Stomach (tissue), 9 donors: ENCODE results near the gene MLLT10. TPM values are rescaled to one million over a fixed set of nuclear protein-coding genes. Genes with fewer than 3 reads are reported as not detected.
"Not testable (repeated sequence)": the region's sequence is repeated elsewhere in the genome, so short reads cannot be mapped to it uniquely, and the experiment has no call there.

Source experiments
- DNase-seq, 2 donors: peaks; one replicate each; pipeline versions ENCODE4 v3.0.0 to v3.0.0-alpha.2; 2013 to 2019
- H3K27ac ChIP-seq, 5 donors: fragments of 200-600 bp in 4 of 5; sonication (generic) in 4 of 5; one replicate each; pipeline ENCODE4 v1.5.1; 2013 to 2019; ENCODE audit warnings: mild to moderate bottlenecking in 1 of 5, moderate library complexity in 1 of 5
- H3K27me3 ChIP-seq, 3 donors: fragments of 200-600 bp; sonication (generic); one replicate each; pipeline ENCODE4 v1.5.1; 2017 to 2019; ENCODE audit warnings: mixed run types in 1 of 3
- H3K36me3 ChIP-seq, 4 donors: fragments of 200-600 bp; sonication (generic); 1 replicate in 3 of 4; 2 replicates in 1 of 4; pipeline ENCODE4 v1.5.1; 2016 to 2019
- H3K4me1 ChIP-seq, 4 donors: fragments of 200-600 bp; sonication (generic); one replicate each; pipeline ENCODE4 v1.5.1; 2016 to 2019
- H3K4me3 ChIP-seq, 4 donors: fragments of 200-600 bp; sonication (generic) in 3 of 4; one replicate each; pipeline ENCODE4 v1.5.1; 2016 to 2019; ENCODE audit warnings: mild to moderate bottlenecking in 1 of 4
- H3K9me3 ChIP-seq, 4 donors: fragments of 200-600 bp; sonication (generic); one replicate each; pipeline ENCODE4 v1.5.1; 2016 to 2019
- EP300 ChIP-seq: sonication (generic); formaldehyde crosslinking; IDR thresholded peaks from one replicate; pipeline ENCODE4 v1.6.1; 2017; ENCODE audit warnings: antibody characterized with exemption
- POLR2A ChIP-seq, 4 donors: fragments of 450-650 bp; IDR thresholded peaks; one replicate each; pipeline ENCODE4 v1.6.1; 2016; ENCODE audit warnings: antibody characterized with exemption in 4 of 4, control low read depth in 2 of 4, mild to moderate bottlenecking in 1 of 4, moderate library complexity in 1 of 4
- POLR2AphosphoS5 ChIP-seq, 3 donors: sonication (generic); formaldehyde crosslinking; IDR thresholded peaks; one replicate each; pipeline ENCODE4 v1.6.1; 2016; ENCODE audit warnings: antibody characterized with exemption in 3 of 3
- WGBS, 5 donors: extraction: QIAGEN DNeasy Blood & Tissue Kit in 3 of 5; methylation state at CpG; one replicate each; pipeline versions ENCODE4 v1.1.5 to v1.1.7; 2013 to 2018; 5-methylcytosine and 5-hydroxymethylcytosine counted together
- intact Hi-C: fragments of 100-400 bp; cut with DNase I; formaldehyde crosslinking; loops from one replicate; pipeline ENCODE4 v1.15.1; 2023; ENCODE audit warnings: low total_unique reads
- polyA plus RNA-seq, 3 donors: library from polyadenylated mRNA; stranded (reverse); fragments of 200-250 nt; gene quantifications; one replicate each; pipeline ENCODE4 v1.2.3, GENCODE V29; 2013
- total RNA-seq, 5 donors: library from RNA; depleted of rRNA; stranded (reverse); fragments of >200 nt; gene quantifications; one replicate each; pipeline versions ENCODE4 v1.1.0 to v1.2.3, GENCODE V29; 2014 to 2016
- TF ChIP-seq, protein P1 (sequence below), 7 experiments: fragments of 450-650 bp in 4 of 7; fragments of 200-600 bp in 3 of 7; sonication (generic) in 3 of 7; IDR thresholded peaks; one replicate each; pipeline ENCODE4 v1.5.1; 2016 to 2019; ENCODE audit warnings: antibody characterized with exemption in 7 of 7, control low read depth in 2 of 7, mild to moderate bottlenecking in 1 of 7
- donor health status: healthy with polysubstance abuse.
- donor health status: Bipolar disorder and iron deficiency.
- donor health status: healthy.

Gene MLLT10
- total and polyA plus RNA-seq, 8 donors: 12.8 to 76.9 (median 23.8) TPM

DNA sequence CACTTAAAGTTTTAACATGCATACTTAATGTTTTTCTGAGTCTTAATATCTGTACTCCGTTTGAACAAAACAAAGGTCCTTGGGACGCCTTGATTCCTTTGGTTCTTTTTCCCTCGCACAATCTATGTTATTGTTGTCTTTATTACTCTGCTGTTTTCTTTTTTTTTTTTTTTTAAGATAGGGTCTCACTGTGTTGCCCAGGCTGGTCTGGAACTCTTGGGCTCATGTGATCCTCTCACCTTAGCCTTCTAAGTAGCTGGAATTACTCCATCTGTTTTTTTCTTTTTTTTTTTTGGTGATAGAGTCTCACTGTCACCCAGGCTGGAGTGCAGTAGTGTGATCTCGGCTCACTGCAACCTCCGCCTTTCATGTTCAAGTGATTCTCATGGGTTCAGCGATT lies 13.2 kb downstream of the MLLT10 start:
- TF ChIP-seq, protein P1, sequence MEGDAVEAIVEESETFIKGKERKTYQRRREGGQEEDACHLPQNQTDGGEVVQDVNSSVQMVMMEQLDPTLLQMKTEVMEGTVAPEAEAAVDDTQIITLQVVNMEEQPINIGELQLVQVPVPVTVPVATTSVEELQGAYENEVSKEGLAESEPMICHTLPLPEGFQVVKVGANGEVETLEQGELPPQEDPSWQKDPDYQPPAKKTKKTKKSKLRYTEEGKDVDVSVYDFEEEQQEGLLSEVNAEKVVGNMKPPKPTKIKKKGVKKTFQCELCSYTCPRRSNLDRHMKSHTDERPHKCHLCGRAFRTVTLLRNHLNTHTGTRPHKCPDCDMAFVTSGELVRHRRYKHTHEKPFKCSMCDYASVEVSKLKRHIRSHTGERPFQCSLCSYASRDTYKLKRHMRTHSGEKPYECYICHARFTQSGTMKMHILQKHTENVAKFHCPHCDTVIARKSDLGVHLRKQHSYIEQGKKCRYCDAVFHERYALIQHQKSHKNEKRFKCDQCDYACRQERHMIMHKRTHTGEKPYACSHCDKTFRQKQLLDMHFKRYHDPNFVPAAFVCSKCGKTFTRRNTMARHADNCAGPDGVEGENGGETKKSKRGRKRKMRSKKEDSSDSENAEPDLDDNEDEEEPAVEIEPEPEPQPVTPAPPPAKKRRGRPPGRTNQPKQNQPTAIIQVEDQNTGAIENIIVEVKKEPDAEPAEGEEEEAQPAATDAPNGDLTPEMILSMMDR (IDR thresholded peaks at IDR 0.05): no peak
- TF ChIP-seq POLR2AphosphoS5 (IDR thresholded peaks at IDR 0.05) (no peak), EP300 (no peak), POLR2A (IDR thresholded peaks at IDR 0.05) (no peak)
- no peak overlapping the region for H3K4me3 ChIP-seq
- H3K9me3 ChIP-seq: no peaks in the 10 kb centered on the region
- WGBS, 5 donors: 94 to 96% (median 95%) methylated on average over 6 of the region's 6 CpGs
- DNase-seq: no peak
- peaks cover 0 to 22% (median 6%) of the 10 kb centered on the region in 4 donors for H3K4me1 ChIP-seq
- H3K36me3 ChIP-seq: peaks cover 31 to 87% (median 80%) of the 10 kb centered on the region in 4 donors
- no peak overlapping the region for H3K27ac ChIP-seq
- no peaks in the 10 kb centered on the region for H3K27me3 ChIP-seq
- intact Hi-C loops: no loop called here

DNA sequence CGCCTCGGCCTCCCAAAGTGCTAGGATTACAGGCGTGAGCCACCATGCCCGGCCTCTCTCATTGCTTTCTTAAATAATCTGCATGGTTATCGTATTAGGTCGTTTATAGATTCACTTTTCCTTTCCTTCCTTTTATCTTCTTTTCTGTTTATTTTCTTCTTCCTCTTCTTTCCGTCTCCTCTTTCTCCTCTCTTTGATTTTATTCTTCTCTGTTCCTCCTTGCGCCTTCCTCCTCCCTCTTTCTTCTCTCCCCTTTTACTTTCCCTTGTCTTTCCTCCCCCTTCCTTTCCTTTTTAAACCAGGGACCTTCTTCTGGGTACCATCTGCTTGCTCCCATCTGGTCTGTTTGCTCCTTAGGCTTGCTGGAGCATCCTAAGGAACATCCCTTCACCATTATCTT lies 18.6 kb downstream of the MLLT10 start:
- intact Hi-C loops: no loop called here
- Histone ChIP-seq H3K27ac (no peak overlapping the region), H3K27me3 (no peaks in the 10 kb centered on the region), H3K9me3 (no peaks in the 10 kb centered on the region), H3K4me1 (peaks cover 0 to 25% (median 10%) of the 10 kb centered on the region in 4 donors), H3K4me3 (no peak overlapping the region), H3K36me3 (peaks cover 15 to 83% (median 76%) of the 10 kb centered on the region in 4 donors)
- no peak for DNase-seq
- WGBS, 5 donors: 88 to 96% (median 90%) methylated on average over 8 of the region's 8 CpGs
- TF ChIP-seq EP300 (no peak), POLR2AphosphoS5 (IDR thresholded peaks at IDR 0.05) (no peak), POLR2A (IDR thresholded peaks at IDR 0.05) (no peak)
- TF ChIP-seq, protein P1 (IDR thresholded peaks at IDR 0.05): no peak

DNA sequence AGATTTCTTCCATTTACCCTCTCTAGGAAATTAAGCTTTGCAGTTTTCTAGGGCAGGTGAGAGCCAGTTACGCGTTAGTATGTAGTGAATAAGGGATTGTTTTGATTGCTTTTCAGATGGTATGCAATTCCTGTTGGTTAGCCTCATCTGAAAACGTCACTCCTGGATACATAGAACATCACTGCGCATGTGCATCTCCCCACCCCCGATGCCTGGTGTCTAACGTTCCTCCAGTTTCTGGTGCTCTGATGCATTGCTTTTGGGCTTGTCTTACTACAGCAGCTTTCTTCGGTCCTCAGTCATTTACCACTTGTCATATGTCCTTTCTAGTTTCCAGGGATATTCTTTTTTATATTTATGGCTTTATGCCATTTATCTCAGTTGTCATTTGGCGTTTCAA lies 22.5 kb downstream of the MLLT10 start:
- H3K36me3 ChIP-seq: peaks cover 30 to 89% (median 82%) of the 10 kb centered on the region in 4 donors
- H3K9me3 ChIP-seq: no peaks in the 10 kb centered on the region
- H3K4me1 ChIP-seq: peaks cover 0 to 15% (median 7%) of the 10 kb centered on the region in 4 donors
- no peaks in the 10 kb centered on the region for H3K27me3 ChIP-seq
- intact Hi-C loops: no loop called here
- no peak for DNase-seq
- WGBS, 5 donors: 87 to 88% (median 88%) methylated on average over 8 of the region's 8 CpGs
- no peak overlapping the region for H3K27ac ChIP-seq
- no peak overlapping the region for H3K4me3 ChIP-seq
- TF ChIP-seq POLR2AphosphoS5 (IDR thresholded peaks at IDR 0.05) (no peak), EP300 (no peak), POLR2A (IDR thresholded peaks at IDR 0.05) (no peak)
- TF ChIP-seq, protein P1 (IDR thresholded peaks at IDR 0.05): no peak

DNA sequence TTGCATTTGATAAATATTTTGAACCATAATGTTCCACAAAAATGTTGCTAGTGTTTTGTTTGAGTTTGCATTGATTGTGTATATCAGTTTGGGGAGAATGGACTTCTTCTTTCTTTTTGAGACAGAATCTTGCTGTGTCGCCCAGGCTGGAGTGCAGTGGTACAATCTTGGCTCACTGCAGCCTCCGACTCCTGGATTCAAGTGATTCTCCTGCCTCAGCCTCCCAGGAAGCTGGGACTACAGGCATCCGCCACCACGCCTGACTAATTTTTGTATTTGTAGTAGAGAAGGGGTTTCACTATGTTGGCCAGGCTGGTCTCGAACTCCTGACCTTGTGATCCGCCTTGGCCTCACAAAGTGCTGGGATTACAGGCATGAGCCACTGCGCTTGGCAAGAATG lies 25.0 kb downstream of the MLLT10 start:
- H3K4me1 ChIP-seq: peaks cover 0 to 23% (median 8%) of the 10 kb centered on the region in 4 donors
- peaks cover 17 to 68% (median 62%) of the 10 kb centered on the region in 4 donors for H3K36me3 ChIP-seq
- H3K27ac ChIP-seq, DNase-seq, intact Hi-C loops, H3K27me3 ChIP-seq, H3K9me3 ChIP-seq, H3K4me3 ChIP-seq: not testable (repeated sequence)
- WGBS, 5 donors: 94 to 98% (median 97%) methylated on average over 7 of the region's 7 CpGs

DNA sequence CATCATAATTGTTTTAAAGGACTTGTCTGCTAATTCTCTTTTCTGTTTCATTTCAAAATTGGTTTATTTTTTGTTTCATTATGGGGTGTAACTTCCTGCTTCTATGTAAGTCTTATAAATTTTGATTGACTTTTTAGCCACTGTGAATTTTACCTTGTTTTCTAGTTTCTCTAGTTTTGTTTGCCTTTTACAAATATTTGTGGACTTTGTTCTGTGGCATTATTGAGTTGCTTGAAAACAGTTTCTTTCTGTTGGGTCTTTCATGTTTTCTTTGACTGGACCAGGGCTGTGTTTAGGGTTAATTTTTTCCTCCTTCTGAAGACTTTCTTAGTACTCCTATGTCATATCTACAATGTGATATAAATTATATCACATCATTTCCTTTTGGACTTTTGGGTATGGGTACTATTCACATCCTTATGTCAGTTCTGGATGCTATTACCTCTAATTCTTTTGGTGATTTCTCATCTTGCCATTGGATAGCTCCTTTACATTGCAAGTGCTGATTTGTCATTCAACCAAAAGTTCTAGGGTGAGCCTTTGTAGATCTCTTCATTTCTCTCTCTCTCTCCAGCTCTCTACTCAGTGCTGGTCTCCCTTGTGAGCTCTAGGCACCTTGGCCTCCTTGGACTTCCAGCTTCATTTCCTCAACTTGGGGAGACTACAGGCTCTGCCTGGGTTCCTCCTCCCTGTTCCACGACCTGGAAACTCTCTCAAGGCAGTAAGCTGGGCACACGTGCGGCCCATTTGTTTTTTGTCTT lies 36.9 kb downstream of the MLLT10 start:
- no peak for DNase-seq
- Histone ChIP-seq H3K9me3 (no peaks in the 10 kb centered on the region), H3K4me3 (no peak overlapping the region), H3K4me1 (peaks cover 0 to 72% (median 32%) of the 10 kb centered on the region in 4 donors), H3K27me3 (no peaks in the 10 kb centered on the region), H3K36me3 (peaks cover 0 to 4% (median 1%) of the 10 kb centered on the region in 4 donors), H3K27ac (no peak overlapping the region)
- no peak for TF ChIP-seq EP300
- TF ChIP-seq, protein P1 (IDR thresholded peaks at IDR 0.05): no peak
- TF ChIP-seq POLR2AphosphoS5 (IDR thresholded peaks at IDR 0.05): no peak
- no peak for TF ChIP-seq POLR2A (IDR thresholded peaks at IDR 0.05)
- WGBS, 5 donors: 72 to 88% (median 82%) methylated on average over 3 of the region's 3 CpGs
- intact Hi-C loops: no loop called here
